Lung microvascular endothelial cell (primary cell): ENCODE results near the gene EEIG2. TPM values are rescaled to one million over a fixed set of nuclear protein-coding genes. Genes with fewer than 3 reads are reported as not detected.

Experiments
- DNase-seq, 2 donors: peaks; one replicate each; pipeline versions ENCODE4 v3.0.0 to v3.0.0-alpha.2; 2010; ENCODE audit warnings: low read depth in 2 of 2
- total RNA-seq: library from RNA; depleted of rRNA; stranded (reverse); fragments of >200 nt; gene quantifications from 2 replicates; pipeline ENCODE4 v1.2.1, GENCODE V29; 2014

The EEIG2 gene
- total RNA-seq, 1 donor from 2014 or later = 1.8 TPM

GRCh38 chr1:108583757-108584427 is 24.0 kb downstream of the EEIG2 start:
- no peak for DNase-seq

DNA sequence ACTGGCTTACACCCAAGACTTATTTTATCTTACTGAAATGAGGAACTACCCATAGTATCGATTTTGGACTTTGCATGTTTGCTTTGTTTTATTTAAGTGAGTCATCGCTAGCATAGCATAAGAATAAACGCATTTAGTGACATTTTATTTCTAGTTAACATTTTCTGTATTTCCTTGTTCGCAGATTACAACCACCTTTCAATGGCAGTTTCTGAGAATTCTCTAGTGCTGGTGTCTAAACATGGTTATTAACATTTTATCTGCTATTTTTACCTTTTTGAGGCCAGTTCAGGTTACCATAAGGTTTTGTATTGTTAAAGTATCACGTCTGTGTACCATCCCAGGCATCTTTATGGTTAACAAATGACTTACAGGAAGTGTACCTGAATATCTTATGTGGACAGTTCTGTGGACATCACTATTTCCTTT is 24.5 kb downstream of the EEIG2 start:
- no peak for DNase-seq

DNA sequence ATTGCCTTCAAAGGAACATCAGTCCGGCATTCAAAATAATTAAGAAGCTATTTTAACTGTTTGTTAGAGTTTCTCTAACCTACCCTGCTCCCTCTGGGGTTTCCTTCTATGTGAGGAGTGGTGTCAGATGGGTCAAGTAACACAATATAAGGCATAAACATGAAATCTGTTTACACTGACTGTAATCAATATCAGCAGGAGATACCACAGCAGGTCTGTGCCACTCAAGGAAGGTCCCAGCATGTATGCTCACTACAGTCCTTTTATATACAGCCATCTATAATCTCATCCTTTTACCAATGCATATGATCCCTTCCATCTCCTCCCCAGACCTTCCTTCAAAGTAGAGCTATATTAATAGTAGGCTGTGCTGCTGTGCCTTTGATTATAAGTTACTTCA is 25.4 kb downstream of the EEIG2 start:
- no peak for DNase-seq

DNA sequence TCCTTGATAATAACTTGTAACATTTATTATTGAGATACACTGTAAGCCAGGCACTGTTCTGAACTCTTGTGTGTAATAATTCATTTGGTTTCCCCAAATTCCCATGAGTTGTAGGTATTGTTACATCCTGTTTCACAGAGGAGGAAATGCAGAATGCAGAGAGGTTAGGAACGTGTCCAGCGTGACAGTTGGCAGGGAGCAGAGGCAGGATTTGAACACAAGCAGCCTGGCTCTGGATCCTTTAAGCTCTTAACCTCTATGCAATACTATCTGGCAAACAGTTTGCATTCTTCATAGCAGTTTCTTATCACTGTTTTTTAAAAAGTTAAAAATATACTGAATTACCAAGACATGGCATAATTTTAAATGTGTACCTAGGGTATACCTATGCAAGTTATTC is 30.5 kb downstream of the EEIG2 start:
- DNase-seq = peak; percentile 62 to 87

DNA sequence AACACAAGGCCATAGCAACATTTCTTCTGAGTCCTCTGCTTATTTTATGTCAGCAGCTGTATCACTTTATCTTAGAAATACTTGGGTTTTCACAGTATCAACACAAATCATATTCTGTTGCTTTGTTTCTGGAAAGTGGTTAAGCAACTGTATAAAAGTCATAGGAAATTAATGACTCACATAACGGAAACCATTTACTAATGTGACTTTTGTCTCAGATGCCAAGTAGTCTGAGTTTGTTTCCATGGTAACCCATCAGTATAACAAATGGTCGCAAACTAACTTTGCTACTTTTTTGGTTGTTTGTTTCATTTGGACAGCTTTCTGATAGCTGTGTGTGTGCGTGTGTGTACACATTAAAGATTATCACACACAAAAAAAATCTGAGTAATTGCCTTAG is 31.1 kb downstream of the EEIG2 start:
- peak; percentile 96 to 97 for DNase-seq

GRCh38 chr1:108591466-108591865 is 31.6 kb downstream of the EEIG2 start:
- peak in 1 of 2 donors; percentile 24 for DNase-seq

- DNase-seq = peak; percentile 16 to 55
These were observed 32.3 kb downstream of the EEIG2 start for GRCh38 chr1:108592030-108592759.

DNA sequence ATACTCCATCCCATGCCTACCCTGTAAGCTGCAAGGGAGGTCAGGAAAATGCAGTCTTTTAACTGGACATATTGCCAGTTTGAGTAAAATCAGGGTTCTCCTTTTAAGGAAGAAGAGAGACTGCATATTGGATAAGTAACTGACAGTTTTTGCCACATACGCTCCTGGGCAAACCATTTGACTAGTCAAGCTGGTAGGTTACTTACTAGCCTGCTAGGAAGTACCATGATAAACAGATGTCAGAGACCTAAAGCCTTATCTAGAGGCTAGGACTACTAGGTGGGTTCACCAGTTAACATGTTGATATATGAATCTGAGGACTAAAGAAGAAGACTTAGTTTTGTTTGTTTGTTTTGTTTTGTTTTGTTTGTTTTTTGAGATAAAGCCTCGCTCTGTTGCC is 33.5 kb downstream of the EEIG2 start:
- DNase-seq = no peak

- DNase-seq = no peak
These were observed 35.6 kb downstream of the EEIG2 start for GRCh38 chr1:108595507-108595906.

- DNase-seq = no peak
These were observed 37.1 kb downstream of the EEIG2 start for GRCh38 chr1:108597041-108597440.

- DNase-seq = no peak
These were observed 38.4 kb downstream of the EEIG2 start for GRCh38 chr1:108598340-108598739.

DNA sequence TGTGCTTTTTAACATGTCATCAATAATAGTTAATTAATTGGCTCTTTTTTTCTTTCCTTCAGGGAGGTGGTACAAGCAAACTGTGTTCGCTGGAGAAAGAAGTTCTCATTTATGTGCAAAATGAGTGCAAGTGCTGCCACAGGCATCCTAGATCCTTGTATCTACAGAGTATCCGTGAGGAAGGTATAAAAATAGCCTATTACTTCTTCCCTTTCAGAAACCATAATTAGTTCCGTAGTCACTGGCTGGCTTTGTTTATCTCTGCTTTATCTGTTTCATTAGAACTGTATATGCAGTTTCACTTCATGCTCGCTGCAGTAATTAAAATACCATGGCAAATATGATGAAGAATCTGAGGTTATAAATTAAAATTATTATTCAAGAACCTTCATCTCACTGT is 40.6 kb downstream of the EEIG2 start:
- no peak for DNase-seq

- no peak for DNase-seq
These were observed 42.0 kb downstream of the EEIG2 start for GRCh38 chr1:108601708-108602410.

DNA sequence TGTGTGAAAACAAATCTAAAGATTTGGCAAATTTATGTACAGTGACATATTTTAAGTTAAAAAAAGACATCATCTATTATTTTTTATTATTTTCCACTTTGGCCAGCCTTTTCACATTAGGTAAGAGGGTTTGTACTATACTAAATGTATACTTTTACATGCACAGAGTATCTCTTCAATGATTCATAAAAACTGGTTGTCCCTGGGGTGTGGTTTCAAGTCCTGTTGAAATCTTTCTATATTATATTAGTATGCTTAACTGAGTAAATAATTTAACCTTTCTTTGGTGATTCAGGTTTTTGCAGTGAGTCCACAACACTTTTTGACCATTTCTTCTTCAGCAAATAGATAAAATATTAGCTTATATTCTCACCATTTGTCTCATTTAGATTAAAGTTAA is 45.7 kb downstream of the EEIG2 start:
- no peak for DNase-seq

DNA sequence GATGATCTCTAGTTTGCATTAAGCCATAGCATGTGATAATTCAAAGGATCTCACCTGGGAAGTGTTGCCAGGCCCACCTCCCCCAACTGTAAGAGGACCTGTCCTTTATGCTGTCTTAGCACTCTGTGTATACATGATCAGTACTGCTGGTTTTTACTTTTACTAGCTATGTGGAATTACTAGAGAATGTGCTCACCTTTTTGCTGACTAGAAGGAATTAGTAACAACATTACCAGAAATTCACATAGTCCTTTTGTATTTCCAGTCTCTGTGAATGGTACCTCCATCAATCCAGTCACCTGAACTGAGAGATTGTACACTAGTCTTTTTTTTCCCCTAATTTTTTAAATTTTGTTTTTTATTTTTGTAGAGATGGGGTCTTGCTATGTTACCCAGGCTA is 46.6 kb downstream of the EEIG2 start:
- DNase-seq = no peak

- DNase-seq = no peak
These were observed 49.7 kb downstream of the EEIG2 start for GRCh38 chr1:108609483-108610049.

Other genes starting within 250 kb of the EEIG2 start
- gene NBPF6, start 109.8 kb upstream of the EEIG2 start, total RNA-seq = not detected in 2 replicates
- 0.87 and 1.6 TPM in 2 replicates for gene HENMT1, start 101.0 kb downstream of the EEIG2 start, total RNA-seq
- 5.9 and 9.9 TPM in 2 replicates for gene PRPF38B, start 132.2 kb downstream of the EEIG2 start, total RNA-seq
- under 0.01 TPM in 1 of 2 replicates, not detected in the other for gene FNDC7, start 152.8 kb downstream of the EEIG2 start, total RNA-seq
- gene STXBP3, start 186.6 kb downstream of the EEIG2 start, total RNA-seq = 27.0 and 53.0 TPM in 2 replicates